ENCODE results near the gene TMCC3. TPM values are rescaled to one million over a fixed set of nuclear protein-coding genes. Genes with fewer than 3 reads are reported as not detected.

TMCC3 gene
- total RNA-seq, 4 donors from 2014 or later: 12.4 to 47.3 (median 32.7) TPM

GRCh38 chr12:94620621-94621020 is 29.7 kb downstream of the TMCC3 start:
- DNase-seq: no peak
- H3K27me3 ChIP-seq: no peaks in the 10 kb centered on the region
- no peaks in the 10 kb centered on the region for H3K4me1 ChIP-seq
- no peak for TF ChIP-seq CTCF (IDR thresholded peaks at IDR 0.05)
- no peak for TF ChIP-seq POLR2A (IDR thresholded peaks at IDR 0.05)
- intact Hi-C loops (cut with DNase I; ENCODE audit: low total_unique reads): no loop called here
- no peaks in the 10 kb centered on the region for H3K9me3 ChIP-seq
- no peak overlapping the region for H3K27ac ChIP-seq
- H3K36me3 ChIP-seq: no peaks in the 10 kb centered on the region
- no peak overlapping the region for H3K4me3 ChIP-seq

- no peaks in the 10 kb centered on the region for H3K4me1 ChIP-seq
- H3K36me3 ChIP-seq: no peaks in the 10 kb centered on the region
- TF ChIP-seq POLR2A (IDR thresholded peaks at IDR 0.05): no peak
- TF ChIP-seq CTCF (IDR thresholded peaks at IDR 0.05): no peak
- no peaks in the 10 kb centered on the region for H3K27me3 ChIP-seq
- no peaks in the 10 kb centered on the region for H3K9me3 ChIP-seq
- no peak overlapping the region for H3K4me3 ChIP-seq
- no peak for DNase-seq
- intact Hi-C loops (cut with DNase I; ENCODE audit: low total_unique reads): no loop called here
- H3K27ac ChIP-seq: no peak overlapping the region
These were observed 31.2 kb downstream of the TMCC3 start for GRCh38 chr12:94618995-94619695.

GRCh38 chr12:94617101-94617500 is 33.3 kb downstream of the TMCC3 start:
- Histone ChIP-seq H3K36me3 (no peaks in the 10 kb centered on the region), H3K27ac (no peak overlapping the region), H3K9me3 (no peaks in the 10 kb centered on the region), H3K4me3 (no peak overlapping the region), H3K27me3 (no peaks in the 10 kb centered on the region), H3K4me1 (no peaks in the 10 kb centered on the region)
- TF ChIP-seq POLR2A (IDR thresholded peaks at IDR 0.05): no peak
- TF ChIP-seq CTCF (IDR thresholded peaks at IDR 0.05): no peak
- DNase-seq: no peak
- intact Hi-C loops (cut with DNase I; ENCODE audit: low total_unique reads): no loop called here

GRCh38 chr12:94616203-94616729 is 34.1 kb downstream of the TMCC3 start:
- H3K9me3 ChIP-seq: no peaks in the 10 kb centered on the region
- no peaks in the 10 kb centered on the region for H3K27me3 ChIP-seq
- H3K4me3 ChIP-seq: no peak overlapping the region
- DNase-seq: no peak
- no peaks in the 10 kb centered on the region for H3K36me3 ChIP-seq
- TF ChIP-seq CTCF (IDR thresholded peaks at IDR 0.05): no peak
- TF ChIP-seq POLR2A (IDR thresholded peaks at IDR 0.05): no peak
- no peaks in the 10 kb centered on the region for H3K4me1 ChIP-seq
- intact Hi-C loops (cut with DNase I; ENCODE audit: low total_unique reads): no loop called here
- peak overlapping the region in 1 of 2 donors; percentile 4 for H3K27ac ChIP-seq

GRCh38 chr12:94615260-94616181 is 34.8 kb downstream of the TMCC3 start:
- peak in 1 of 2 donors; percentile 26 for DNase-seq
- Histone ChIP-seq H3K36me3 (no peaks in the 10 kb centered on the region), H3K4me3 (no peak overlapping the region), H3K27me3 (no peaks in the 10 kb centered on the region), H3K9me3 (no peaks in the 10 kb centered on the region), H3K4me1 (no peaks in the 10 kb centered on the region), H3K27ac (peak overlapping the region; percentile 4 to 20)
- intact Hi-C loops (cut with DNase I; ENCODE audit: low total_unique reads): no loop called here
- no peak for TF ChIP-seq CTCF (IDR thresholded peaks at IDR 0.05)
- no peak for TF ChIP-seq POLR2A (IDR thresholded peaks at IDR 0.05)

Data from uterus (tissue), 4 donors.